RWPE2 (cell line): Measurements from ENCODE around the gene RGS7.

Experiments used
- ATAC-seq: fragments of 200-7000 bp; cut with Tn5 transposase; 3 replicates; pipeline ENCODE4 v1.9.1; 2021; ENCODE audit warnings: low read depth
- DNase-seq: peaks from one replicate; pipeline ENCODE4 v3.0.0-alpha.2; 2020; ENCODE audit warnings: low spot score
- H3K27ac ChIP-seq: fragments of 450-650 bp; 2 replicates; pipeline ENCODE4 v1.5.1; 2017; ENCODE audit warnings: mild to moderate bottlenecking; ENCODE audit not compliant: poor library complexity, severe bottlenecking
- H3K27me3 ChIP-seq: fragments of 250-450 bp; sonication (Bioruptor Pico); 2 replicates; pipeline ENCODE4 v1.5.1; 2021; ENCODE audit warnings: mild to moderate bottlenecking, moderate library complexity; ENCODE audit not compliant: insufficient read depth, poor library complexity, severe bottlenecking
- H3K36me3 ChIP-seq: fragments of 250-450 bp; sonication (Bioruptor Pico); 2 replicates; pipeline ENCODE4 v1.5.1; 2020; ENCODE audit warnings: low read depth, mild to moderate bottlenecking, moderate library complexity
- H3K4me1 ChIP-seq: fragments of 250-450 bp; sonication (Bioruptor Pico); 2 replicates; pipeline ENCODE4 v1.5.1; 2021; ENCODE audit warnings: mild to moderate bottlenecking, moderate library complexity; ENCODE audit not compliant: insufficient read depth, poor library complexity, severe bottlenecking
- H3K4me3 ChIP-seq: fragments of 250-450 bp; sonication (Bioruptor Pico); 2 replicates; pipeline ENCODE4 v1.5.1; 2021; ENCODE audit warnings: mild to moderate bottlenecking, moderate library complexity; ENCODE audit not compliant: severe bottlenecking
- H3K9me3 ChIP-seq: fragments of 250-450 bp; sonication (Bioruptor Pico); 2 replicates; pipeline ENCODE4 v1.5.1; 2021; ENCODE audit warnings: mild to moderate bottlenecking, moderate library complexity; ENCODE audit not compliant: severe bottlenecking
- TF ChIP-seq, protein P1 (sequence below): fragments of 450-650 bp; IDR thresholded peaks from one replicate; pipeline ENCODE4 v1.5.1; 2017; ENCODE audit warnings: mild to moderate bottlenecking, moderate library complexity; ENCODE audit not compliant: poor library complexity, severe bottlenecking

Gene RGS7

DNA sequence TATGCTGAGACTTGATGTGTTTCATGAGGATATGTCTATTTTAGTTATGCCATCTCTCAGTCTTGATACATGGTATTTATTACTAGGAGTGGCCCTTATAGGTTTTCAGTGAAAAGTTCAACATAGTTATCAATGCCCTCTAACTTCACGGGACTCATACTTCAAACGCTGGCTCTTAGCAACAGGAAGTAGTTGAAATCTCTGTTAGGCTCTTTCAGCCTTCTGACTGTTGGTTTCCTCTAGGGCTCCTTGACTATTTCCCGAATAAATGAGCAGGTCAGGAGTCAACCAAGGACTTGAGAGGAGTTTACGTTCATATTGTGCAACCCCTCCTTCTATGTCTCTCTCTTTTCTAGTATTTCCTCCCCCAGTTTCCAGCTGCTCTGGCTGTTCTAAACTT lies 141.8 kb downstream of the RGS7 start:
- TF ChIP-seq, protein P1, sequence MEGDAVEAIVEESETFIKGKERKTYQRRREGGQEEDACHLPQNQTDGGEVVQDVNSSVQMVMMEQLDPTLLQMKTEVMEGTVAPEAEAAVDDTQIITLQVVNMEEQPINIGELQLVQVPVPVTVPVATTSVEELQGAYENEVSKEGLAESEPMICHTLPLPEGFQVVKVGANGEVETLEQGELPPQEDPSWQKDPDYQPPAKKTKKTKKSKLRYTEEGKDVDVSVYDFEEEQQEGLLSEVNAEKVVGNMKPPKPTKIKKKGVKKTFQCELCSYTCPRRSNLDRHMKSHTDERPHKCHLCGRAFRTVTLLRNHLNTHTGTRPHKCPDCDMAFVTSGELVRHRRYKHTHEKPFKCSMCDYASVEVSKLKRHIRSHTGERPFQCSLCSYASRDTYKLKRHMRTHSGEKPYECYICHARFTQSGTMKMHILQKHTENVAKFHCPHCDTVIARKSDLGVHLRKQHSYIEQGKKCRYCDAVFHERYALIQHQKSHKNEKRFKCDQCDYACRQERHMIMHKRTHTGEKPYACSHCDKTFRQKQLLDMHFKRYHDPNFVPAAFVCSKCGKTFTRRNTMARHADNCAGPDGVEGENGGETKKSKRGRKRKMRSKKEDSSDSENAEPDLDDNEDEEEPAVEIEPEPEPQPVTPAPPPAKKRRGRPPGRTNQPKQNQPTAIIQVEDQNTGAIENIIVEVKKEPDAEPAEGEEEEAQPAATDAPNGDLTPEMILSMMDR, result no peak
- DNase-seq, result no peak

GRCh38 chr1:241213139-241213538 lies 143.9 kb downstream of the RGS7 start:
- Histone ChIP-seq H3K4me1 (peaks cover 6% of the 10 kb centered on the region), H3K27ac (peak overlapping the region; percentile 32), H3K36me3 (no peaks in the 10 kb centered on the region), H3K27me3 (peaks cover 2% of the 10 kb centered on the region), H3K4me3 (no peak overlapping the region), H3K9me3 (no peaks in the 10 kb centered on the region)
- ATAC-seq (peak; percentile 85), DNase-seq (no peak)
- TF ChIP-seq, protein P1, result no peak

More for the DNA sequence above, 141.8 kb downstream of the RGS7 start:
- Histone ChIP-seq H3K4me1 (peaks cover 6% of the 10 kb centered on the region), H3K4me3 (no peak overlapping the region), H3K9me3 (no peaks in the 10 kb centered on the region), H3K36me3 (no peaks in the 10 kb centered on the region), H3K27ac (peak overlapping the region; percentile 49), H3K27me3 (no peaks in the 10 kb centered on the region)
- ATAC-seq, result peak; percentile 49; the same call in 2 of the 3 replicates

GRCh38 chr1:241212628-241213027 lies 144.4 kb downstream of the RGS7 start:
- DNase-seq, result no peak
- TF ChIP-seq, protein P1, result no peak
- Histone ChIP-seq H3K27ac (peak overlapping the region; percentile 19), H3K9me3 (no peaks in the 10 kb centered on the region), H3K27me3 (peaks cover 2% of the 10 kb centered on the region), H3K4me1 (peaks cover 6% of the 10 kb centered on the region), H3K36me3 (no peaks in the 10 kb centered on the region), H3K4me3 (no peak overlapping the region)
- ATAC-seq, result no peak

- Histone ChIP-seq H3K9me3 (no peaks in the 10 kb centered on the region), H3K4me1 (no peaks in the 10 kb centered on the region), H3K27ac (no peak overlapping the region), H3K4me3 (no peak overlapping the region), H3K27me3 (peaks cover 2% of the 10 kb centered on the region), H3K36me3 (no peaks in the 10 kb centered on the region)
- TF ChIP-seq, protein P1, result no peak
- ATAC-seq (no peak), DNase-seq (no peak)
Observed at GRCh38 chr1:241208910-241209379, 148.1 kb downstream of the RGS7 start.

- Histone ChIP-seq H3K9me3 (no peaks in the 10 kb centered on the region), H3K36me3 (no peaks in the 10 kb centered on the region), H3K4me3 (no peak overlapping the region), H3K4me1 (no peaks in the 10 kb centered on the region), H3K27me3 (no peaks in the 10 kb centered on the region), H3K27ac (no peak overlapping the region)
- DNase-seq (no peak), ATAC-seq (no peak)
- TF ChIP-seq, protein P1, result no peak
Observed at GRCh38 chr1:241203817-241204216, 153.2 kb downstream of the RGS7 start.
